A549 (cell line): ENCODE results near the gene RRBP1.

ENCODE experiments used
- TP53 ChIP-seq: fragments of 250-450 bp; sonication (Bioruptor Pico); IDR thresholded peaks from 2 replicates; pipeline ENCODE4 v1.5.0; 2021; ENCODE audit warnings: mild to moderate bottlenecking, moderate library complexity
- TF ChIP-seq, protein P1 (sequence below): fragments of >200 bp; sonication (Bioruptor Twin); formaldehyde crosslinking; IDR thresholded peaks from 3 replicates; pipeline ENCODE4 v1.5.1; 2016
- TF ChIP-seq, protein P2 (sequence below): fragments of 450-650 bp; IDR thresholded peaks from 2 replicates; pipeline ENCODE4 v1.6.1; 2014; ENCODE audit warnings: antibody characterized with exemption

DNA sequence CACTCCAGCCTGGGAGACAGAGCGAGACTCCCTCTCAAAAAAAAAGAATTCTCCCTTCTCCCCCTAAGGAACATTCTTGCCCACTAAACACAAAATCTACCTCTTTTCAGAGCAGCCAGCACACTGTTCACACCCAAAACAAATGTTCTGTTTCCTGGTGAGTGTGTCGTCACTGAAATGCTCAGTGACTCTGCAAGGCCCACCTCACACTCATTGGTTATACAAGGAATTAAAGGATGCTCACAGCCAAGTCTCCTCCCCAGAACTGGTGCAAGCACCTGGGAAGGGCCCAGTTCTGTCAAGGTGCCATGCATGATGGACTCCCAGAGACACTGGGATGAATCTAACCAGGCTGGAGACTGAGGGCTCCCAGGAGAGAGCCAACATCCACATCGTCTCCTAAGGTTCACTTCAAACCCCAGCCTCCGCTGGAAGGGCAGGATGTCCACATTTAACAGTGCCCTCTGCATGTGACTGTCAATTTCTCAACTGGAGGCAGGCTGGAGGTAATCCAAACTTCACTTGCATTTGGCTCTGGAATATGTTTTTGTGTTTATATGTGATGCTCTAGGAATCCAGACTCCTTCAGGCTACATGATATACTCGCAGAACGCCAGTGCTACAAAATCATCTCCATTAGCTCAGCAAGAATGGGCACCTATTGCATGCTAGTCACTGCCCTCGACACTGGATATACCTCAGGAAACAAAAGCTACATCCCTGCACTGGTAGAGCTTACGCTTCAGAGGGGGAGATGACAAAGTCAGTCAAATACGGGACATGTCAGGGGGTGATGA is 7.1 kb downstream of the RRBP1 start:
- TF ChIP-seq TP53 (CRISPR knock-in tag), result no peak
- TF ChIP-seq, protein P1, sequence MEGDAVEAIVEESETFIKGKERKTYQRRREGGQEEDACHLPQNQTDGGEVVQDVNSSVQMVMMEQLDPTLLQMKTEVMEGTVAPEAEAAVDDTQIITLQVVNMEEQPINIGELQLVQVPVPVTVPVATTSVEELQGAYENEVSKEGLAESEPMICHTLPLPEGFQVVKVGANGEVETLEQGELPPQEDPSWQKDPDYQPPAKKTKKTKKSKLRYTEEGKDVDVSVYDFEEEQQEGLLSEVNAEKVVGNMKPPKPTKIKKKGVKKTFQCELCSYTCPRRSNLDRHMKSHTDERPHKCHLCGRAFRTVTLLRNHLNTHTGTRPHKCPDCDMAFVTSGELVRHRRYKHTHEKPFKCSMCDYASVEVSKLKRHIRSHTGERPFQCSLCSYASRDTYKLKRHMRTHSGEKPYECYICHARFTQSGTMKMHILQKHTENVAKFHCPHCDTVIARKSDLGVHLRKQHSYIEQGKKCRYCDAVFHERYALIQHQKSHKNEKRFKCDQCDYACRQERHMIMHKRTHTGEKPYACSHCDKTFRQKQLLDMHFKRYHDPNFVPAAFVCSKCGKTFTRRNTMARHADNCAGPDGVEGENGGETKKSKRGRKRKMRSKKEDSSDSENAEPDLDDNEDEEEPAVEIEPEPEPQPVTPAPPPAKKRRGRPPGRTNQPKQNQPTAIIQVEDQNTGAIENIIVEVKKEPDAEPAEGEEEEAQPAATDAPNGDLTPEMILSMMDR, result no peak
- TF ChIP-seq, protein P2, sequence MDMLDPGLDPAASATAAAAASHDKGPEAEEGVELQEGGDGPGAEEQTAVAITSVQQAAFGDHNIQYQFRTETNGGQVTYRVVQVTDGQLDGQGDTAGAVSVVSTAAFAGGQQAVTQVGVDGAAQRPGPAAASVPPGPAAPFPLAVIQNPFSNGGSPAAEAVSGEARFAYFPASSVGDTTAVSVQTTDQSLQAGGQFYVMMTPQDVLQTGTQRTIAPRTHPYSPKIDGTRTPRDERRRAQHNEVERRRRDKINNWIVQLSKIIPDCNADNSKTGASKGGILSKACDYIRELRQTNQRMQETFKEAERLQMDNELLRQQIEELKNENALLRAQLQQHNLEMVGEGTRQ, result no peak
